GM19455 (cell line): ENCODE results near the gene AIPL1.

Source experiments
- ATAC-seq: cut with Tn5 transposase; IDR thresholded peaks from one replicate; pipeline ENCODE4 v1.9.1; 2021; ENCODE audit not compliant: unreplicated experiment

The AIPL1 gene

GRCh38 chr17:6374761-6375312, 60.1 kb downstream of the AIPL1 start:
- ATAC-seq, result no peak

- ATAC-seq, result no peak
Measured at GRCh38 chr17:6374271-6374691, 60.6 kb downstream of the AIPL1 start.
